ENCODE data around the gene VPS36. TPM values are rescaled to one million over a fixed set of nuclear protein-coding genes. Genes with fewer than 3 reads are reported as not detected.

Gene VPS36
- total RNA-seq, 1 experiment from 2014 or later, result 19.2 TPM

GRCh38 chr13:52421216-52421615 lies 29.2 kb downstream of the VPS36 start:
- ATAC-seq (no peak), DNase-seq (ENCODE audit: low spot score) (no peak)
- TF ChIP-seq ZNF263 (CRISPR knock-in tag; IDR thresholded peaks at IDR 0.05; ENCODE audit: low read depth), result no peak
- no peak for TF ChIP-seq ZNF512 (CRISPR knock-in tag; IDR thresholded peaks at IDR 0.05; ENCODE audit: borderline replicate concordance)
- TF ChIP-seq CREM (CRISPR knock-in tag; IDR thresholded peaks at IDR 0.05), result no peak
- TF ChIP-seq NFYB (CRISPR knock-in tag; conservative IDR thresholded peaks at IDR 0.05; ENCODE audit: low read depth), result no peak
- no peak for TF ChIP-seq ZNF396 (CRISPR knock-in tag; IDR thresholded peaks at IDR 0.05; ENCODE audit: borderline replicate concordance)
- TF ChIP-seq, protein P1, sequence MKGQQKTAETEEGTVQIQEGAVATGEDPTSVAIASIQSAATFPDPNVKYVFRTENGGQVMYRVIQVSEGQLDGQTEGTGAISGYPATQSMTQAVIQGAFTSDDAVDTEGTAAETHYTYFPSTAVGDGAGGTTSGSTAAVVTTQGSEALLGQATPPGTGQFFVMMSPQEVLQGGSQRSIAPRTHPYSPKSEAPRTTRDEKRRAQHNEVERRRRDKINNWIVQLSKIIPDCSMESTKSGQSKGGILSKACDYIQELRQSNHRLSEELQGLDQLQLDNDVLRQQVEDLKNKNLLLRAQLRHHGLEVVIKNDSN (CRISPR knock-in tag; IDR thresholded peaks at IDR 0.05), result no peak
- H3K4me3 Mint-ChIP-seq, result no peak overlapping the region
- CTCF ChIA-PET, result interaction anchor here (1.2 kb wide), 1 partner anchor 30 kb away, joined by 4 read pairs; no protein-coding TSS in a partner anchor
- POLR2A ChIA-PET, result no interaction called here
- no peaks in the 10 kb centered on the region for H3K9me3 Mint-ChIP-seq
- H3K36me3 Mint-ChIP-seq, result peaks cover 32% of the 10 kb centered on the region
- no peak overlapping the region for H3K27ac Mint-ChIP-seq
- no peaks in the 10 kb centered on the region for H3K27me3 Mint-ChIP-seq (ENCODE audit: low read depth)
- no peaks in the 10 kb centered on the region for H3K4me1 Mint-ChIP-seq

- Mint-ChIP-seq H3K36me3 (peaks cover 29% of the 10 kb centered on the region), H3K4me1 (no peaks in the 10 kb centered on the region), H3K27ac (no peak overlapping the region), H3K9me3 (no peaks in the 10 kb centered on the region), H3K27me3 (ENCODE audit: low read depth) (no peaks in the 10 kb centered on the region), H3K4me3 (no peak overlapping the region)
- TF ChIP-seq MXD4 (CRISPR knock-in tag; IDR thresholded peaks at IDR 0.05; ENCODE audit: borderline replicate concordance) (no peak), CBFB (CRISPR knock-in tag; IDR thresholded peaks at IDR 0.05; ENCODE audit: low read depth) (no peak), ESRRA (CRISPR knock-in tag; IDR thresholded peaks at IDR 0.05; ENCODE audit: borderline replicate concordance) (no peak), ZNF219 (CRISPR knock-in tag; IDR thresholded peaks at IDR 0.05; ENCODE audit: borderline replicate concordance) (no peak), AR (CRISPR knock-in tag; IDR thresholded peaks at IDR 0.05) (no peak), KAT7 (CRISPR knock-in tag; IDR thresholded peaks at IDR 0.05; ENCODE audit: borderline replicate concordance) (no peak), ZNF263 (CRISPR knock-in tag; IDR thresholded peaks at IDR 0.05; ENCODE audit: low read depth) (no peak), ZNF317 (CRISPR knock-in tag; IDR thresholded peaks at IDR 0.05; ENCODE audit: borderline replicate concordance, low read depth) (no peak), NFE2L1 (CRISPR knock-in tag; IDR thresholded peaks at IDR 0.05) (no peak), ETV6 (CRISPR knock-in tag; IDR thresholded peaks at IDR 0.05) (no peak), GTF2I (CRISPR knock-in tag; conservative IDR thresholded peaks at IDR 0.05) (no peak), MYBL2 (CRISPR knock-in tag; IDR thresholded peaks at IDR 0.05) (no peak), NR1H2 (CRISPR knock-in tag; IDR thresholded peaks at IDR 0.05) (no peak), ZBTB21 (CRISPR knock-in tag; IDR thresholded peaks at IDR 0.05; ENCODE audit: borderline replicate concordance) (no peak)
- TF ChIP-seq, protein P2, sequence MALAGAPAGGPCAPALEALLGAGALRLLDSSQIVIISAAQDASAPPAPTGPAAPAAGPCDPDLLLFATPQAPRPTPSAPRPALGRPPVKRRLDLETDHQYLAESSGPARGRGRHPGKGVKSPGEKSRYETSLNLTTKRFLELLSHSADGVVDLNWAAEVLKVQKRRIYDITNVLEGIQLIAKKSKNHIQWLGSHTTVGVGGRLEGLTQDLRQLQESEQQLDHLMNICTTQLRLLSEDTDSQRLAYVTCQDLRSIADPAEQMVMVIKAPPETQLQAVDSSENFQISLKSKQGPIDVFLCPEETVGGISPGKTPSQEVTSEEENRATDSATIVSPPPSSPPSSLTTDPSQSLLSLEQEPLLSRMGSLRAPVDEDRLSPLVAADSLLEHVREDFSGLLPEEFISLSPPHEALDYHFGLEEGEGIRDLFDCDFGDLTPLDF (CRISPR knock-in tag; IDR thresholded peaks at IDR 0.05), result no peak
- TF ChIP-seq, protein P3, sequence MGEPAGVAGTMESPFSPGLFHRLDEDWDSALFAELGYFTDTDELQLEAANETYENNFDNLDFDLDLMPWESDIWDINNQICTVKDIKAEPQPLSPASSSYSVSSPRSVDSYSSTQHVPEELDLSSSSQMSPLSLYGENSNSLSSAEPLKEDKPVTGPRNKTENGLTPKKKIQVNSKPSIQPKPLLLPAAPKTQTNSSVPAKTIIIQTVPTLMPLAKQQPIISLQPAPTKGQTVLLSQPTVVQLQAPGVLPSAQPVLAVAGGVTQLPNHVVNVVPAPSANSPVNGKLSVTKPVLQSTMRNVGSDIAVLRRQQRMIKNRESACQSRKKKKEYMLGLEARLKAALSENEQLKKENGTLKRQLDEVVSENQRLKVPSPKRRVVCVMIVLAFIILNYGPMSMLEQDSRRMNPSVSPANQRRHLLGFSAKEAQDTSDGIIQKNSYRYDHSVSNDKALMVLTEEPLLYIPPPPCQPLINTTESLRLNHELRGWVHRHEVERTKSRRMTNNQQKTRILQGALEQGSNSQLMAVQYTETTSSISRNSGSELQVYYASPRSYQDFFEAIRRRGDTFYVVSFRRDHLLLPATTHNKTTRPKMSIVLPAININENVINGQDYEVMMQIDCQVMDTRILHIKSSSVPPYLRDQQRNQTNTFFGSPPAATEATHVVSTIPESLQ (CRISPR knock-in tag; IDR thresholded peaks at IDR 0.05), result no peak
- POLR2A ChIA-PET, result no interaction called here
- CTCF ChIA-PET, result no interaction called here
- ATAC-seq (no peak), DNase-seq (ENCODE audit: low spot score) (no peak)
Measured at GRCh38 chr13:52419080-52419479, 31.4 kb downstream of the VPS36 start.

Measured in WTC11 (cell line).